ENCODE data around the gene TNFRSF17. TPM values are rescaled to one million over a fixed set of nuclear protein-coding genes. Genes with fewer than 3 reads are reported as not detected.
A peak's percentile ranks its signal among the peaks of the same experiment; 100 is the strongest.

TNFRSF17 gene
- total and polyA plus RNA-seq, 9 of the 15 experiments (the other 6 are each of a cell fraction or from before 2014, with no cell fraction given): not detected

GRCh38 chr16:11955713-11956123 lies 9.3 kb upstream of the TNFRSF17 start:
- Histone ChIP-seq H3K4me2 (ENCODE audit: insufficient read depth, low read length) (peak overlapping the region; percentile 50), H3K4me1 (replicated peaks in 1 of 2; ENCODE audit: control insufficient read depth in 2 of 2, insufficient read depth in 2 of 2, low read length in 2 of 2) (peaks cover 0 to 7% of the 10 kb centered on the region in 2 experiments; a peak in 2 of 5 replicates), H3K27ac (ENCODE audit: extremely low read depth, low read depth, low read length) (no peak overlapping the region), H3K9me3 (replicated peaks; ENCODE audit: control insufficient read depth, insufficient read depth, low read depth, low read length) (no peaks in the 10 kb centered on the region), H3K9ac (ENCODE audit: insufficient read depth in 1 of 2, low read depth in 2 of 2, low read length in 2 of 2) (no peak overlapping the region), H4K20me1 (replicated peaks; ENCODE audit: control insufficient read depth, insufficient read depth, low read length) (no peaks in the 10 kb centered on the region), H3K79me2 (ENCODE audit: control insufficient read depth, insufficient read depth, low read length) (no peaks in the 10 kb centered on the region), H3K36me3 (ENCODE audit: control insufficient read depth, insufficient read depth, low read length) (no peaks in the 10 kb centered on the region), H3K4me3 (no peak overlapping the region), H3K27me3 (ENCODE audit: control insufficient read depth in 2 of 2, insufficient read depth in 2 of 2, low read length in 2 of 2) (no peaks in the 10 kb centered on the region), H3K9me1 (ENCODE audit: control insufficient read depth, insufficient read depth, low read length) (no peaks in the 10 kb centered on the region), H2AFZ (ENCODE audit: low read depth, low read length) (peak overlapping the region; percentile 60)
- intact Hi-C loops (cut with micrococcal nuclease): no loop called here
- in situ Hi-C loops (cut with MboI): no loop called here
- peak in 1 of 4 experiments; percentile 30 for DNase-seq (ENCODE audit: extremely low read depth in 1 of 4, low spot score in 3 of 4)
- ChIA-PET CTCF (ENCODE audit: low intra/inter-chr PET ratio) (no interaction called here), POLR2A (no interaction called here)
- FAIRE-seq: peak; percentile 26
- 13% methylated on average over 8 of the region's 8 CpGs for WGBS (ENCODE audit: insufficient coverage, low coverage, missing lambda C conversion rate)
- ATAC-seq: peak; percentile 49
- no TSS peak for BruUV-seq (replicated peaks)
- TF ChIP-seq ATF7 (IDR thresholded peaks at IDR 0.05): peak; percentile 38; the same call in 1 of the 2 replicates
- TF ChIP-seq PKNOX1 (IDR thresholded peaks at IDR 0.05): peak; percentile 40; the same call in 1 of the 2 replicates
- no peak for TF ChIP-seq TEAD2 (tag; IDR thresholded peaks at IDR 0.05)
- TF ChIP-seq REST (IDR thresholded peaks at IDR 0.05; ENCODE audit: borderline replicate concordance): peak; percentile 94
- TF ChIP-seq REST (CRISPR knock-in tag; IDR thresholded peaks at IDR 0.05; ENCODE audit: low read depth): no peak
- TF ChIP-seq SMARCA4 (IDR thresholded peaks at IDR 0.05): peak; percentile 34; the same call in 1 of the 2 replicates
- TF ChIP-seq ZNF347 (CRISPR knock-in tag; IDR thresholded peaks at IDR 0.05; ENCODE audit: low read depth): no peak
- peak in 1 of 2 experiments; percentile 25; a peak in 1 of 4 replicates for TF ChIP-seq FOXK2 (conservative IDR thresholded peaks at IDR 0.05 in 1 of 2, IDR thresholded peaks at IDR 0.05 in 1 of 2; ENCODE audit: low read depth in 2 of 2)
- no peak for TF ChIP-seq KDM5B (IDR thresholded peaks at IDR 0.05; ENCODE audit: insufficient replicate concordance, low read depth, low read length)
- TF ChIP-seq ADNP (tag; IDR thresholded peaks at IDR 0.05): no peak
- TF ChIP-seq SMARCE1 (IDR thresholded peaks at IDR 0.05): 0 out of 2 replicates have a peak, but pooled peaks have one; percentile 26
- TF ChIP-seq CEBPG (CRISPR knock-in tag; IDR thresholded peaks at IDR 0.05): no peak
- no peak for TF ChIP-seq CEBPG (tag; conservative IDR thresholded peaks at IDR 0.05 in 1 of 2, IDR thresholded peaks at IDR 0.05 in 1 of 2)

Measured in K562 (cell line).